ENCODE data around the gene PPM1F.
A peak's percentile ranks its signal among the peaks of the same experiment; 100 is the strongest.

PPM1F gene

GRCh38 chr22:21952586-21953571 is at the start of gene PPM1F:
TSS of gene PPM1F (minus strand) at chr22:21952848. CDS start at chr22:21946048, 6,800 bp downstream.
- peak; percentile 59 for DNase-seq (ENCODE audit: low read depth)

GRCh38 chr22:22001664-22002525 is 49.2 kb upstream of the PPM1F start:
- no peak for DNase-seq (ENCODE audit: low read depth)

GRCh38 chr22:21998595-21999247 is 46.1 kb upstream of the PPM1F start:
- no peak for DNase-seq (ENCODE audit: low read depth)

- no peak for DNase-seq (ENCODE audit: low read depth)
Observed at GRCh38 chr22:21996175-21996720, 43.6 kb upstream of the PPM1F start.

GRCh38 chr22:21995660-21996059 is 43.0 kb upstream of the PPM1F start:
- DNase-seq (ENCODE audit: low read depth): no peak

- peak; percentile 36 for DNase-seq (ENCODE audit: low read depth)
Observed at GRCh38 chr22:21994881-21995444, 42.3 kb upstream of the PPM1F start.

- no peak for DNase-seq (ENCODE audit: low read depth)
Observed at GRCh38 chr22:21992593-21993237, 40.1 kb upstream of the PPM1F start.

GRCh38 chr22:21991774-21992173 is 39.1 kb upstream of the PPM1F start:
- no peak for DNase-seq (ENCODE audit: low read depth)

GRCh38 chr22:21991304-21991596 is 38.6 kb upstream of the PPM1F start:
- no peak for DNase-seq (ENCODE audit: low read depth)

- no peak for DNase-seq (ENCODE audit: low read depth)
Observed at GRCh38 chr22:21990445-21991303, 38.0 kb upstream of the PPM1F start.

GRCh38 chr22:21989049-21989448 is 36.4 kb upstream of the PPM1F start:
- DNase-seq (ENCODE audit: low read depth): no peak

- DNase-seq (ENCODE audit: low read depth): no peak
Observed at GRCh38 chr22:21985214-21985613, 32.6 kb upstream of the PPM1F start.

- DNase-seq (ENCODE audit: low read depth): no peak
Observed at GRCh38 chr22:21984793-21985192, 32.1 kb upstream of the PPM1F start.

GRCh38 chr22:21982338-21982965 is 29.8 kb upstream of the PPM1F start, which contains the start of gene TOP3B:
TSS of gene TOP3B (minus strand) at chr22:21982787. CDS start at chr22:21975709, 7,078 bp downstream.
- peak; percentile 29 for DNase-seq (ENCODE audit: low read depth)

- no peak for DNase-seq (ENCODE audit: low read depth)
Observed at GRCh38 chr22:21981874-21982273, 29.2 kb upstream of the PPM1F start.

GRCh38 chr22:21980547-21980946 is 27.9 kb upstream of the PPM1F start:
- DNase-seq (ENCODE audit: low read depth): no peak

GRCh38 chr22:21978564-21979386 is 26.1 kb upstream of the PPM1F start:
- DNase-seq (ENCODE audit: low read depth): no peak

GRCh38 chr22:21977814-21978213 is 25.2 kb upstream of the PPM1F start:
- no peak for DNase-seq (ENCODE audit: low read depth)

GRCh38 chr22:21975854-21976345 is 23.3 kb upstream of the PPM1F start:
- no peak for DNase-seq (ENCODE audit: low read depth)

Data from CMK (cell line).